NT2/D1 (cell line): ENCODE results near the gene LRRC38.

Source experiments
- SUZ12 ChIP-seq: IDR thresholded peaks from 2 replicates; pipeline ENCODE4 v1.6.1; 2011; ENCODE audit not compliant: insufficient read length, insufficient read depth; ENCODE audit errors: extremely low read depth
- YY1 ChIP-seq: IDR thresholded peaks from 2 replicates; pipeline ENCODE4 v1.6.1; 2011; ENCODE audit not compliant: insufficient read length, insufficient read depth
- ZNF274 ChIP-seq: IDR thresholded peaks from 2 replicates; pipeline ENCODE4 v1.6.1; 2011; ENCODE audit warnings: mild to moderate bottlenecking, low read depth, low read length

- TF ChIP-seq YY1 (no peak), ZNF274 (no peak), SUZ12 (no peak)
Measured at GRCh38 chr1:13494025-13494424, 19.8 kb downstream of the LRRC38 start.
